Neural cell (in vitro differentiated cells): ENCODE data around the gene DENND5A. TPM values are rescaled to one million over a fixed set of nuclear protein-coding genes. Genes with fewer than 3 reads are reported as not detected.
A peak's percentile ranks its signal among the peaks of the same experiment; 100 is the strongest.

Source experiments
- H2AFZ ChIP-seq: fragments of 200-600, 300-800 bp; sonication (generic), shearing (Covaris generic); 2 replicates; pipeline ENCODE4 v1.6.0; 2014; ENCODE audit warnings: low read depth, mild to moderate bottlenecking, antibody characterized with exemption, low read length, moderate library complexity
- H3F3A ChIP-seq: fragments of 200-600 bp; shearing (Covaris generic); 2 replicates; pipeline ENCODE4 v1.6.1; 2016; ENCODE audit warnings: mild to moderate bottlenecking, moderate library complexity, mixed read lengths, antibody characterized with exemption, low read length; ENCODE audit not compliant: insufficient read depth, poor library complexity, severe bottlenecking
- H3K27ac ChIP-seq: fragments of 200-600, 300-800 bp; sonication (generic), shearing (Covaris generic); 2 replicates; pipeline ENCODE4 v1.5.1; 2014; ENCODE audit warnings: mild to moderate bottlenecking, low read length, moderate library complexity
- H3K27me3 ChIP-seq: fragments of 300-800, 200-600 bp; sonication (generic), shearing (Covaris generic); 2 replicates; pipeline ENCODE4 v1.6.0; 2014; ENCODE audit warnings: mild to moderate bottlenecking, low read depth, low read length, moderate library complexity; ENCODE audit not compliant: insufficient read depth
- H3K36me3 ChIP-seq: fragments of 300-800, 200-600 bp; sonication (generic), shearing (Covaris generic); 2 replicates; pipeline ENCODE4 v1.5.1; 2014; ENCODE audit warnings: mild to moderate bottlenecking, antibody characterized with exemption, low read length, moderate library complexity; ENCODE audit not compliant: insufficient read depth
- H3K4me2 ChIP-seq: fragments of 300-800, 200-600 bp; sonication (generic), shearing (Covaris generic); 2 replicates; pipeline ENCODE4 v1.6.0; 2014; ENCODE audit warnings: mild to moderate bottlenecking, low read length
- H3K4me3 ChIP-seq: fragments of 300-800, 200-600 bp; sonication (generic), shearing (Covaris generic); 2 replicates; pipeline ENCODE4 v1.5.1; 2014; ENCODE audit warnings: mild to moderate bottlenecking, low read length, moderate library complexity
- H3K79me2 ChIP-seq: fragments of 200-600 bp; shearing (Covaris generic); replicated peaks from 2 replicates; pipeline ENCODE4 v1.6.0; 2014; ENCODE audit warnings: mild to moderate bottlenecking, low read length, moderate library complexity; ENCODE audit not compliant: insufficient read depth
- H3K9ac ChIP-seq: fragments of 300-800, 200-600 bp; sonication (generic), shearing (Covaris generic); 2 replicates; pipeline ENCODE4 v1.6.1; 2016; ENCODE audit warnings: mild to moderate bottlenecking, low read length, mixed read lengths
- H3K9me2 ChIP-seq: fragments of 200-600 bp; shearing (Covaris generic); 2 replicates; pipeline ENCODE4 v1.6.1; 2016; ENCODE audit warnings: mild to moderate bottlenecking, low read length, mixed read lengths; ENCODE audit not compliant: insufficient read depth
- H3K9me3 ChIP-seq: fragments of 200-600, 300-800 bp; sonication (generic), shearing (Covaris generic); 2 replicates; pipeline ENCODE4 v1.6.1; 2016; ENCODE audit warnings: mild to moderate bottlenecking, mixed run types, low read length, moderate library complexity, mixed read lengths
- H4K20me1 ChIP-seq: fragments of 200-600 bp; shearing (Covaris generic); 2 replicates; pipeline ENCODE4 v1.6.1; 2016; ENCODE audit warnings: mild to moderate bottlenecking, mixed run types; ENCODE audit not compliant: insufficient read depth
- EP300 ChIP-seq: fragments of 450-650 bp; conservative IDR thresholded peaks from 2 replicates; pipeline ENCODE4 v1.6.1; 2014; ENCODE audit warnings: antibody characterized with exemption, mild to moderate bottlenecking, moderate library complexity; ENCODE audit not compliant: poor library complexity, severe bottlenecking
- EZH2 ChIP-seq: fragments of 200-600, 300-800 bp; shearing (Covaris generic), sonication (generic); IDR thresholded peaks from 2 replicates; pipeline ENCODE4 v1.6.1; 2014; ENCODE audit warnings: antibody characterized with exemption, low read length, borderline replicate concordance, mild to moderate bottlenecking; ENCODE audit not compliant: insufficient read depth, poor library complexity, severe bottlenecking
- MXI1 ChIP-seq: fragments of 450-650 bp; conservative IDR thresholded peaks from 2 replicates; pipeline ENCODE4 v1.6.1; 2014; ENCODE audit warnings: antibody characterized with exemption, mild to moderate bottlenecking; ENCODE audit not compliant: poor library complexity, severe bottlenecking
- POLR2AphosphoS5 ChIP-seq: IDR thresholded peaks from 2 replicates; pipeline ENCODE4 v1.6.1; 2012
- RAD21 ChIP-seq: fragments of 450-650 bp; conservative IDR thresholded peaks from 2 replicates; pipeline ENCODE4 v1.6.1; 2014; ENCODE audit warnings: antibody characterized with exemption, mild to moderate bottlenecking, moderate library complexity
- SMC3 ChIP-seq: fragments of 450-650 bp; conservative IDR thresholded peaks from 2 replicates; pipeline ENCODE4 v1.6.1; 2014; ENCODE audit warnings: antibody characterized with exemption, mild to moderate bottlenecking, moderate library complexity; ENCODE audit not compliant: poor library complexity
- TAF1 ChIP-seq: IDR thresholded peaks from 2 replicates; pipeline ENCODE4 v1.6.1; 2012; ENCODE audit warnings: low read depth
- polyA plus RNA-seq: library from polyadenylated mRNA; depleted of rRNA; stranded (reverse); fragments of >200 nt; gene quantifications from 2 replicates; pipeline ENCODE4 v1.2.3, GENCODE V29; 2014
- TF ChIP-seq, protein P1 (sequence below): fragments of 450-650 bp; IDR thresholded peaks from 2 replicates; pipeline ENCODE4 v1.5.1; 2014; ENCODE audit warnings: antibody characterized with exemption, mild to moderate bottlenecking, moderate library complexity; ENCODE audit not compliant: poor library complexity, severe bottlenecking
- TF ChIP-seq, protein P2 (sequence below): IDR thresholded peaks from 2 replicates; pipeline ENCODE4 v1.6.1; 2012; ENCODE audit warnings: borderline replicate concordance

DENND5A gene
- polyA plus RNA-seq, 1 donor from 2014 or later = 75.6 TPM

DNA sequence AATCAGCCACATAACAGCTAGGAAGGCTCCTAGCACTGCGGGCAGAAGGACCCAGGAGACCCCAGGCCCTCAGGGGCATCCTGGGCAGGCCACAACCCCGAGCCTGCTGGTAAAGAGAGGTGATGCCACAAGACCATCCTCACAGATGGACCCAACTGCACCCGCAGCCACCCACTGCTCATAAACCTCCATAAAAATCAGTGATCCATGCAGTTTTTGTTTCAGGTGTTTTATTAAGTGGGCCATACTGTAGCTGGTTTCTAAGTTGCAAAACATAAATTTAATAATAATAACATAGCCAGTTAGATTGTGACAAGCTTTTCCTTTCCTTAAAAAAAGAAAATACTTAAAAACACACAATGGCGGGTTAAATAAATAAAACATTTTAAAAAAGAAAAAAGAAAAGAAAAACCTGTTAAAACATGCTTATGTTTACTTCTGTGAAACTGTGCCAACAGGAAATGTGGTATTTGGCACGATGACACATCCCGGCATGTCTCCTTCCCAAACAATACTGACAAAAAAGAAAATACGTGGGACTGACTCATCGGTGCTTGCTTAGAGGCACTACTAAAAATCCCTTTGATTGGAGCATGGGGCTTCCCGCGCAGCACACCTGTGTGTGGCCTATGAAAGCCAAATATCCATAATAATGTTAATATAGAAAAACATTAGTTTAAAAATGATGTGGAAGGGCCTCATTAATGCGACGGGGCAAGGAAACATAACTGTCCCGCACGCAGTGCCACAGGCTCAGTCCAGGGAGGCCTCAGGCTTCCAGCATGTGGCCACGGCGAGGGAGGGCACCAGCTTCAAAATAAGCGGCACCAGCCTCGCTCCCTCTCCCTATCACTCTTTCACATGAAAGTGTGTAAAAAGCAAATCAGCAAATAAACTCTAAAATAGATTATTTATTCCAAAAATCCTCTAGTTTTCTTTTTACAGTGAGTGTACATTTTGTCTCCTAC is 126.3 kb downstream of the DENND5A start:
- H3K4me3 ChIP-seq = no peak overlapping the region
- H3K27ac ChIP-seq = no peak overlapping the region
- H3K79me2 ChIP-seq = no peaks in the 10 kb centered on the region
- no peaks in the 10 kb centered on the region for H3K9me3 ChIP-seq
- no peak for TF ChIP-seq SMC3
- H3K4me2 ChIP-seq = no peak overlapping the region
- H3K9me2 ChIP-seq = no peaks in the 10 kb centered on the region
- no peaks in the 10 kb centered on the region for H3K27me3 ChIP-seq
- H4K20me1 ChIP-seq = no peaks in the 10 kb centered on the region
- H3K36me3 ChIP-seq = peaks cover 14% of the 10 kb centered on the region
- no peak overlapping the region for H2AFZ ChIP-seq
- no peak overlapping the region for H3K9ac ChIP-seq
- H3F3A ChIP-seq = no peaks in the 10 kb centered on the region

DNA sequence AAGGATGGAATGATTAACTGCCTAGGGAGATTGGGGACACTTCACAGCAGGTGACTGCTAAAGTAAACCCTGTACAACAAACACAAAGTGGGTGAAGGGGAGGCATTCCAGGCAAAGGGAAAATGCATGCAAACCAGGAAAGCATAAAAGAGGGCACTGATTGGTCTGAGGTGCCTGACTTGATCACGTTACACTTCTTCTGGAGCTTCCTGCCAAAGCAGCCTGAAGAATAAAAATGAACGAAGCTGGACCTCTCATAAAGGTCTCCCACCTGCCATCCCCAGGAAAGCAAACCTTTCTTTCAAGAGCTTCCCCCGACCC is 127.1 kb downstream of the DENND5A start:
- peaks cover 9% of the 10 kb centered on the region for H3K36me3 ChIP-seq
- TF ChIP-seq, protein P1, sequence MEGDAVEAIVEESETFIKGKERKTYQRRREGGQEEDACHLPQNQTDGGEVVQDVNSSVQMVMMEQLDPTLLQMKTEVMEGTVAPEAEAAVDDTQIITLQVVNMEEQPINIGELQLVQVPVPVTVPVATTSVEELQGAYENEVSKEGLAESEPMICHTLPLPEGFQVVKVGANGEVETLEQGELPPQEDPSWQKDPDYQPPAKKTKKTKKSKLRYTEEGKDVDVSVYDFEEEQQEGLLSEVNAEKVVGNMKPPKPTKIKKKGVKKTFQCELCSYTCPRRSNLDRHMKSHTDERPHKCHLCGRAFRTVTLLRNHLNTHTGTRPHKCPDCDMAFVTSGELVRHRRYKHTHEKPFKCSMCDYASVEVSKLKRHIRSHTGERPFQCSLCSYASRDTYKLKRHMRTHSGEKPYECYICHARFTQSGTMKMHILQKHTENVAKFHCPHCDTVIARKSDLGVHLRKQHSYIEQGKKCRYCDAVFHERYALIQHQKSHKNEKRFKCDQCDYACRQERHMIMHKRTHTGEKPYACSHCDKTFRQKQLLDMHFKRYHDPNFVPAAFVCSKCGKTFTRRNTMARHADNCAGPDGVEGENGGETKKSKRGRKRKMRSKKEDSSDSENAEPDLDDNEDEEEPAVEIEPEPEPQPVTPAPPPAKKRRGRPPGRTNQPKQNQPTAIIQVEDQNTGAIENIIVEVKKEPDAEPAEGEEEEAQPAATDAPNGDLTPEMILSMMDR = no peak
- TF ChIP-seq RAD21 = no peak
- no peaks in the 10 kb centered on the region for H3K79me2 ChIP-seq
- no peak overlapping the region for H3K4me3 ChIP-seq
- no peaks in the 10 kb centered on the region for H4K20me1 ChIP-seq
- no peaks in the 10 kb centered on the region for H3K9me3 ChIP-seq
- peak overlapping the region; percentile 6 for H3K9ac ChIP-seq
- H3K27me3 ChIP-seq = no peaks in the 10 kb centered on the region
- no peak overlapping the region for H3K27ac ChIP-seq
- H3K4me2 ChIP-seq = no peak overlapping the region
- no peaks in the 10 kb centered on the region for H3K9me2 ChIP-seq
- H3F3A ChIP-seq = no peaks in the 10 kb centered on the region
- no peak overlapping the region for H2AFZ ChIP-seq

GRCh38 chr11:9137293-9138132 is 127.6 kb downstream of the DENND5A start:
- Histone ChIP-seq H3K4me3 (no peak overlapping the region), H3K9me2 (no peaks in the 10 kb centered on the region), H2AFZ (no peak overlapping the region), H3F3A (no peaks in the 10 kb centered on the region), H4K20me1 (no peaks in the 10 kb centered on the region), H3K36me3 (peaks cover 4% of the 10 kb centered on the region), H3K79me2 (no peaks in the 10 kb centered on the region), H3K27me3 (no peaks in the 10 kb centered on the region), H3K27ac (no peak overlapping the region), H3K9ac (peak overlapping the region; percentile 6), H3K4me2 (no peak overlapping the region), H3K9me3 (no peaks in the 10 kb centered on the region)
- TF ChIP-seq EP300 (no peak), POLR2AphosphoS5 (no peak), MXI1 (peak; percentile 42), EZH2 (no peak), TAF1 (no peak), SMC3 (peak; percentile 94), RAD21 (peak; percentile 95)
- TF ChIP-seq, protein P2, sequence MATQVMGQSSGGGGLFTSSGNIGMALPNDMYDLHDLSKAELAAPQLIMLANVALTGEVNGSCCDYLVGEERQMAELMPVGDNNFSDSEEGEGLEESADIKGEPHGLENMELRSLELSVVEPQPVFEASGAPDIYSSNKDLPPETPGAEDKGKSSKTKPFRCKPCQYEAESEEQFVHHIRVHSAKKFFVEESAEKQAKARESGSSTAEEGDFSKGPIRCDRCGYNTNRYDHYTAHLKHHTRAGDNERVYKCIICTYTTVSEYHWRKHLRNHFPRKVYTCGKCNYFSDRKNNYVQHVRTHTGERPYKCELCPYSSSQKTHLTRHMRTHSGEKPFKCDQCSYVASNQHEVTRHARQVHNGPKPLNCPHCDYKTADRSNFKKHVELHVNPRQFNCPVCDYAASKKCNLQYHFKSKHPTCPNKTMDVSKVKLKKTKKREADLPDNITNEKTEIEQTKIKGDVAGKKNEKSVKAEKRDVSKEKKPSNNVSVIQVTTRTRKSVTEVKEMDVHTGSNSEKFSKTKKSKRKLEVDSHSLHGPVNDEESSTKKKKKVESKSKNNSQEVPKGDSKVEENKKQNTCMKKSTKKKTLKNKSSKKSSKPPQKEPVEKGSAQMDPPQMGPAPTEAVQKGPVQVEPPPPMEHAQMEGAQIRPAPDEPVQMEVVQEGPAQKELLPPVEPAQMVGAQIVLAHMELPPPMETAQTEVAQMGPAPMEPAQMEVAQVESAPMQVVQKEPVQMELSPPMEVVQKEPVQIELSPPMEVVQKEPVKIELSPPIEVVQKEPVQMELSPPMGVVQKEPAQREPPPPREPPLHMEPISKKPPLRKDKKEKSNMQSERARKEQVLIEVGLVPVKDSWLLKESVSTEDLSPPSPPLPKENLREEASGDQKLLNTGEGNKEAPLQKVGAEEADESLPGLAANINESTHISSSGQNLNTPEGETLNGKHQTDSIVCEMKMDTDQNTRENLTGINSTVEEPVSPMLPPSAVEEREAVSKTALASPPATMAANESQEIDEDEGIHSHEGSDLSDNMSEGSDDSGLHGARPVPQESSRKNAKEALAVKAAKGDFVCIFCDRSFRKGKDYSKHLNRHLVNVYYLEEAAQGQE = no peak
- TF ChIP-seq, protein P1 = peak; percentile 96
